Measurements from ENCODE around the gene CDY2B.
"Not testable (repeated sequence)": the region's sequence is repeated elsewhere in the genome, so short reads cannot be mapped to it uniquely, and the experiment has no call there.

DNA sequence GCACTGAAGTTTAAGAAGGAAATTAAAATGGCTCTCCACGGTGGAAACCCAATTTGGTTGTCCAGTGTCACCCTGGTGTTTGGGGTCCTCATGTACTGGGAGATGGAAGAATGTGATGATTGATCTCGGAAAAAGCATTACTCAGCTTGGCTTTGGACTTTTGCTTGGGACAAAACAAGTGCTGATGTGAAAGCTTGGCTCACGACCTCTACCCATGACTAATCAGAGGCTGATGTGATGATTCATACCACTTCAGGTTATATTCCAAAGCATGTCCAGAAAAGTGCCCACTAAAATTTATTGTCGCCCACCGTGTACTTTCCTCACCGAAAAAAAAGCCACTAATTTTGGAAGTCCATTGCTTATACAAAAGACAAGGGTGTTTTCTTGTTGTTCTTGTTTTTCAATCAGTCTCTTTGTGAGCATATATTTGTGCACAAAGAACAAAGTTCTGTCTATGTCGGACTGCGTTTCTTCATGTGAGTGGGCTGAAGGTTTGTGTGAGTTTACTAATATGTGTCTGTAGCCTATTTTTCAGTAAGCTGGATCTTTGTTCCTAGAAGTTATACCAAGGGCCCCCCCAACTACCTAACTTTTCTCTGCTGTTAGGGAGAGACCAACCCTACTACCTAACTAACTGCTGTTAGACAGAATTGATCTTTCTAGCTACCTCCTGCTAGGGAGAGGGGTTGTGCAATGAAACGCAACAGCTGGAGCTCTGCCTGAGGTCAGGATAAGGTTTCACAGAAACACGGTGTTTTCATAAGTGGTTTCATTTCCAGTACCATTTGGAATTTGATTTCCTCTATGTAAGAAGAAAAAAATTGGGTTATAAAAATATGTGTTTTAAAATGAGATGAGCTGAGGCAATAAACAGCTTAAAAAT, 22.8 kb downstream of the CDY2B start:
- not testable (repeated sequence) for TF ChIP-seq CTCF (IDR thresholded peaks at IDR 0.05; ENCODE audit: insufficient read depth, low read depth, low read length); EZH2 (IDR thresholded peaks at IDR 0.05; ENCODE audit: insufficient read depth, low read length)
